RWPE1 (cell line): ENCODE measurements around the gene CA6.

Experiments
- CTCF ChIA-PET: fragments of 350-600 bp; sonication (Branson Sonifier 250); formaldehyde crosslinking; extraction: SDS; loops from one replicate; lab custom pipeline; 2021; lab: Yijun Ruan, JAX
- POLR2A ChIA-PET: fragments of 400-600 bp; formaldehyde crosslinking; extraction: SDS; loops from one replicate; lab custom pipeline; 2020; ENCODE audit warnings: antibody characterized with exemption; ENCODE audit not compliant: low non-redundant PET; lab: Yijun Ruan, JAX
- DNase-seq: peaks from one replicate; pipeline ENCODE4 v3.0.0; 2012; ENCODE audit warnings: low spot score
- H3K27ac ChIP-seq: fragments of 450-650 bp; 2 replicates; pipeline ENCODE4 v1.5.1; 2017
- CTCF ChIP-seq: fragments of 450-650 bp; conservative IDR thresholded peaks from 2 replicates; pipeline ENCODE4 v1.5.1; 2017; ENCODE audit warnings: low read depth, mild to moderate bottlenecking

CA6 gene

GRCh38 chr1:9009438-9010370, 64.0 kb downstream of the CA6 start:
- POLR2A ChIA-PET: no interaction called here
- TF ChIP-seq CTCF: no peak; the same call in 1 of the 2 replicates
- DNase-seq: no peak
- no peak overlapping the region for H3K27ac ChIP-seq
- CTCF ChIA-PET: no interaction called here

GRCh38 chr1:9010781-9011323, 65.2 kb downstream of the CA6 start:
- ChIA-PET CTCF (no interaction called here), POLR2A (no interaction called here)
- DNase-seq: no peak
- H3K27ac ChIP-seq: no peak overlapping the region
- TF ChIP-seq CTCF: no peak

- no peak for TF ChIP-seq CTCF
- DNase-seq: no peak
- no peak overlapping the region for H3K27ac ChIP-seq
- CTCF ChIA-PET: interaction anchor here (1.3 kb wide), 1 partner anchor 9 kb away, joined by 9 read pairs; no protein-coding TSS in a partner anchor
- POLR2A ChIA-PET: no interaction called here
Measured at GRCh38 chr1:9013819-9014218, 68.2 kb downstream of the CA6 start.

GRCh38 chr1:9014475-9015375, 69.1 kb downstream of the CA6 start:
- no peak overlapping the region for H3K27ac ChIP-seq
- CTCF ChIA-PET: interaction anchor here (0.8 to 1.3 kb wide), 2 partner anchors 9 to 10 kb away, joined by 3 to 9 read pairs; no protein-coding TSS in a partner anchor
- no peak for TF ChIP-seq CTCF
- DNase-seq: no peak
- POLR2A ChIA-PET: interaction anchor here (0.6 kb wide), 1 partner anchor 123 kb away, joined by 5 read pairs; no protein-coding TSS in a partner anchor

- TF ChIP-seq CTCF: no peak
- H3K27ac ChIP-seq: no peak overlapping the region
- ChIA-PET CTCF (no interaction called here), POLR2A (no interaction called here)
- DNase-seq: no peak
Measured at GRCh38 chr1:9016455-9016854, 70.8 kb downstream of the CA6 start.

- H3K27ac ChIP-seq: no peak overlapping the region
- ChIA-PET POLR2A (no interaction called here), CTCF (no interaction called here)
- no peak for DNase-seq
- no peak for TF ChIP-seq CTCF
Measured at GRCh38 chr1:9018333-9018732, 72.7 kb downstream of the CA6 start.
